Activated CD8-positive, alpha-beta memory T cell treated with anti-CD3 and anti-CD28 coated beads for 48 hours (primary cell): ENCODE data around the gene DCUN1D1.

Experiments
- DNase-seq, 3 experiments: peaks; one replicate each; pipeline ENCODE4 v3.0.0-alpha.2; 2020; ENCODE audit warnings: low read depth in 2 of 3, low spot score in 2 of 3

DCUN1D1 gene

GRCh38 chr3:182936239-182936917 is 44.0 kb downstream of the DCUN1D1 start:
- DNase-seq = no peak

DNA sequence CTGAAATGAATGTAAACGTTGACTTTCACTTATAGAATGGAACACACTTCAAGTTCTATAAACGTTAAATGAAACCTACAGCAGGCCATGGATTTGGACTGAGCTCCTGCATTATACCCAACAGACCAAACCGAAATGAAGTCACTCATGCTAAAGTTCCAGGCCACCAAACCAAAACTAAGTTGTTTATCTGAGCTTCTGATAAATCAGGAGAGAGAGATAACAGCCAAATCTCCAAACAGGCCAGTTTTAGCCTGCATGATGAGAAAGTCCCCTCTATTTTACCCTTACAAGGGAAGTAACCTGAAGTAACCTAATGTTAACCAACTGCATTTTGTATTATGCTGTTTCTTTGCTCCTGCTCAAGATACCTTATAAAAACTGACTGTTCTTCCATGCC is 44.5 kb downstream of the DCUN1D1 start:
- no peak for DNase-seq

DNA sequence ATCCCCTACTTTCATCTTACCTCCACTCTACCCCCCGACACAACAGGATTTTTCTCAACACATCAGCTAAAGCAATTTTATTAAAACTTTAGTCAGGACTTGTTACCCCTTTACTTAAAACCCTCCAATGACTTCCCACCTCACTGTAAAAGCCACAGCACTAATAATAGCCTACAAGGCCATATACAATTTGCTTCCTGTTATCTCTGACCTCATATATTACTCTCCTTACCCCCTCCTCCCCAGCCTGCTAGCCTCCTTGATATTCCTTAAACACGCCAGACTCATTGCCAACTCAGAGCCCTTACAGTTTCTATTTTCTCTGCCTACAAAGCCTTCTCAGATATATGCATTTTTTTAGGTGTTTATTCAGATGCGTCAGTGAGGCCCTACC is 54.4 kb downstream of the DCUN1D1 start:
- DNase-seq = no peak

GRCh38 chr3:182925330-182925943 is 54.9 kb downstream of the DCUN1D1 start:
- no peak for DNase-seq

GRCh38 chr3:182921665-182922355 is 58.5 kb downstream of the DCUN1D1 start:
- DNase-seq = no peak

DNA sequence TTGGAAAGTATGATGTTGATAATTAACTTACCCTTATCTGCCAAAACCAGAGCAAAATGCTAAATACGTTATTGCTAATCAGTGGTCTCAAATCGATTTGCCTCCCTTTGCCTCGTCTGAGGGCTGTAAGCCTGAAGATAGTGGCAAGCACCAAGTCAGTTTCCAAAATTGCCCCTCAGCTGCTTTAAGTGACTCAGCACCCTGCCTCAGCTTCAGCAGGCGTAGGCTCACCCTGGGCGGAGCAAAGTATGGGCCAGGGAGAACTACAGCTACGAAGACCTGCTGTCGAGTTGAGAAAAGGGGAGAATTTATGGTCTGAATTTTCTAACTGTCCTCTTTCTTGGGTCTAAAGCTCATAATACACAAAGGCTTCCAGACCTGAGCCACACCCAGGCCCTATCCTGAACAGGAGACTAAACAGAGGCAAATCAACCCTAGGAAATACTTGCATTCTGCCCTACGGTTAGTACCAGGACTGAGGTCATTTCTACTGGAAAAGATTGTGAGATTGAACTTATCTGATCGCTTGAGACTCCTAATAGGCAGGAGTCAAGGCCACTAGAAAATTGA is 59.7 kb downstream of the DCUN1D1 start:
- no peak for DNase-seq

GRCh38 chr3:182919866-182920357 is 60.4 kb downstream of the DCUN1D1 start:
- DNase-seq = no peak

DNA sequence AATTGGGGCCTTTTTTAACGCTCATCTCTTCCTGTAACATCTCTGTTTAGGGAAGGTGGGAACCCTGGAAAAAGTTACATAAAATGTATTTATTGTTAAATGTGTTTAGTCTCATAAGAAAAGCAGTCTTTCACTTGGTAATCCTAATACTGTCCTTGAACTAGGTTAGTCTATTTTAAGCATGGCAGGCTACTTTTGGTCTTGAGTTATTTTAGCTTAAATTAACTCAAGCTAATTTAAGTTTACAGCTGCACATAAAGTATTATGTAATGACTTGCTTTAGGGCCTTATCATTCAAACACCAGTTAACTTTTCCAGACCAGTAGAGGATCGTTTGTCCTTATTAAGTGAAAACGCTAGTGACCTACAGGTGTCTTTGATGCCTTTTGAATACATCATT is 63.2 kb downstream of the DCUN1D1 start:
- no peak for DNase-seq

DNA sequence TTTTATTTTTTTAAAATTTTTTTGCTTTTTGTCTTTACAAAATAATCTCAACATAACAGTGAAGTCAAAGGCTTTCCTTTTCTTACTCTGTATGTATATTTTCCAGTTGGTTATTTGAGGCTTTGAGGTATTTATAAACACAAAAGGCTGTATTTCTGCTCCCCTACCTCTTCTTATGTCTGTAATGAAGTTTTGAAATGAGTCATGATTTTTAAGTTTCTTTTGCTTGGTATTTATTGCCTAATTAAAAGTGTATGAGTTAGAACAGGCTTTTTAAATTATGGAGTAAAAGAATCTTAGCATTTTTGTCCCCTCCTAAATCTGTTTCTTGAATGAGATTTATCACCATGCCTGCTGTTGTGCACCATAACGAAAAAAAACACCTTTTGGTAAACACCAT is 66.0 kb downstream of the DCUN1D1 start:
- no peak for DNase-seq

- no peak for DNase-seq
These were observed 66.4 kb downstream of the DCUN1D1 start for GRCh38 chr3:182913889-182914288.

- DNase-seq = no peak
These were observed 67.9 kb downstream of the DCUN1D1 start for GRCh38 chr3:182912474-182912873.

DNA sequence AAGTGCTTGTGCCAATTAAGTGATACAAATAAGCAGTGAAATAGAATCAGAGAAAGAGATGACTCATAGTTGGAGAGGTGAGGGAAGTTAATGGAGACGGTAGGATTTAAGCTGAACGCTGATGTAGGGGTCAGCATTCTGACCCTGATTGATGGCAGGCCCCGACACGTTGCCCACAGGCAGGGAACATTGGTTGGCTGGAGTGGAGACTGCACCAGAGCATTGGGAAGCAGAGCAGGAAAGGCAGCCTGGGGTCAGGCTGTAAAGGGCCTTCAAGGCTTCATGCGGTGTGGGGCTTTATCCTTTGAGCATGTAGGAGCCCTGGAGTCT is 68.6 kb downstream of the DCUN1D1 start:
- DNase-seq = no peak

DNA sequence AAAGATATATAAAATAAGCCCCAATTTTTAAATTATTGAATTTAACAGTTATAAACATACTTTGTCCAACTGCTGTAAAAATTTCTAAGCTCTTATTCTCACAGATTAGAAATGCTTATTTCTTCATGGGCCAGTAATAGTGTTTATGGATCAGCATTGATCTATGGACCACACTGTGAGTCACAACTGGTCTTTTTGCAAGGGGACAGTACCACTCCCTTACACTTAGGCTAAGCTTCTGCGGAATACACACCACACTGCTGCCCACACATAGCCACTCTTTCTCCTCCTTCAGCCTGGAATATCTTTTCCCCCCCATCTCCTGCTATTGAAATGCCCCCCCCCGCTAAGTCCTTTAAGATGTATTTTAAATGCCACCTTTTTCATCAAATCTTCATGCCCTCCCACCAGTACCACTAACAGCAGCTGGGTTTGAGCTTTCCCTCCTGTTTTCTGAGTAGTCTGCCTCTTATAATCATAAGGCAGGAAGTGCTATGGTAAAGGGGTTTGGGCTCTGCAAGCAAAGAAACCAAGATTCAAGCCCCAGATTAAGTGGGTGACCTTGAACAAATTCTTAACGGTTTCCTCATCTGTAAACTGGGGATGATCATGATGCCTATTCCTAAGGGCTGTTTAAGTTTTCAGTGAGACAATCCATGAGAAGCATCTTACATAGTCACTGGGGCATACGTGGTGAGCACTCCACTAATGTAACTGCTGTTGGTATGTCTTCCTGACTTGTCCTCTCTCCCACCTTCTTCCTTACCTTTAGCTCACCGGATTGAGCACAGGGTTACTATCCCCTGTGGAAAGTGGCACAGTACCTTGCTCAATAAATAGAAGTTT is 69.2 kb downstream of the DCUN1D1 start:
- no peak for DNase-seq

GRCh38 chr3:182909318-182910040 is 70.9 kb downstream of the DCUN1D1 start:
- no peak for DNase-seq

DNA sequence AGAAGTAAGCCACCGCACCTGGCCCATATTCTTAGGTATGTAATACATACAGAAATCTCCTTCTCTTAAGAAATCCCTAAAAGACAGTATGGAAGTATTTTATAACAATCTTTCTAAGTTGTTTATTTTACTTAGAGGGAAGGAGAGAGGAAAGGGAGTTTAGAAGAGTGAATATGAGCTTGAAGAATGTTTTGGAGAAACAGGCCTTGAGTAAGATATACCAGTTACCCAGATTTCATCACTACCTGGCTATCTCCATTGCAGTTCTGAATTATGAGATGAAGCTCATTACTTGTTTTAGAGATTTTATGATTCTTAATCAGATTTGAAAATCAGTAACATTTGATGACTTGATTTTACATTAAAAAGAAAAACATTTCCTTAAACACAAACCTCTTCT is 71.9 kb downstream of the DCUN1D1 start:
- no peak for DNase-seq

DNA sequence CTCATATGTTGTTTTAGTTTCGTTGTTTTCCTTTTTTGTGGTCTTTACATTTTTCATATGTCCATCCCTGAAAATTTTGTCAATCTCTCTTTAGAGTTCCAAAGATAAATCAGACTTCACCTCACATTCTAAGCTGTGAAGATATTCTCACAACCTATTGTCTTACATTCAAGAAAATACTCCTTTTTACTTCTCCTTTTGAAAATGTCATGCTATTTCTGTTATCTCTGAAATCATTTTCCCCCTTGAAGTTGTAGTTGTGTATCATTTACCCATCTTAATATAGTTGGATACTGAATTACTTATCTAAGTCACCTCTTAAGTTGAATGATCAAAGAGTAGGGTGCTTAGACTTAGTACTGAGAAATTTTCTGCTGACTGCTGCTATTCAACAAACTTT is 74.3 kb downstream of the DCUN1D1 start:
- no peak for DNase-seq

- no peak for DNase-seq
These were observed 74.7 kb downstream of the DCUN1D1 start for GRCh38 chr3:182905623-182906022.

DNA sequence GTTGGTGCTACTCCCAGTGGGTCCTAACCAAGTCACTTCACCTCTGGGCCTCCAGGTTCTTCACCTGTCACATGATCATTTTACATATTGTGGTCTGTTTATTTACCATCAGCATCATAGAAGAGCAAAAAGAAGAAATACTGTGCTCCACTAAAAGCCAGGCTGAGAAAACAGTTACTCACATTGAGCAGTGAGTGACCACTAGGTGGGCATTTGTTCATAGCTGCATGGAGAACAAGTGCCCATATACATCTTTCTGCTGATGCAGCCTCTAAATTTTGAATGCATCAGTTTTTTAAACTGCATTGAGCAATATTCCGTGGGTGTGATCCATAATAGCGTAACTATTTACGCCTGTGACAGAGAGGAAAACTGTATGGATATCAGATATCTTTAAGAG is 76.2 kb downstream of the DCUN1D1 start:
- DNase-seq = no peak

GRCh38 chr3:182902236-182902635 is 78.1 kb downstream of the DCUN1D1 start:
- no peak for DNase-seq

- no peak for DNase-seq
These were observed 83.8 kb downstream of the DCUN1D1 start for GRCh38 chr3:182896553-182896952.
